NCI-H2196 (cell line): Measurements from ENCODE around the gene ZNF618.

Source experiments
- DNase-seq: peaks from one replicate; lab custom pipeline; 2025; ENCODE audit not compliant: unreplicated experiment; lab: John Stamatoyannopoulos, UW

ZNF618 gene

DNA sequence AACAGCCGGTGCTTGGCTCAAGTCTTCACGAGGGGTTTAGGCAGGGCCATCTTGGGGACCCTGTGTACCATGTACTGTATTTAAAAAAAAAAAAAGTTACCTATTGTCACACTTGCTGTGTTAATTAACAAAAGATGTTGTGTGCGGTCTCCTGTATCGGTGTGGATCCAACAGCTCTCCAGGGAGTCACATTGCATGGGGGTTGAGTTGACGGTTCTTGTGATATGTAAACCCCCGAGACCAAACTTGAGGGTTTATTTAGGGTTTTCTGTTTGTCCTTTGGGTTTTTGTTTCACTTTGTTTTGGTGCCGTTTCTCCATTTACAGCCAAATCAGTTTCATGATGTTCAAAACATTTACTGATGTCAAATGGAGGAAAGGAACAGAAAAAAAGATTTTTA, 179.8 kb downstream of the ZNF618 start:
- DNase-seq, result no peak

DNA sequence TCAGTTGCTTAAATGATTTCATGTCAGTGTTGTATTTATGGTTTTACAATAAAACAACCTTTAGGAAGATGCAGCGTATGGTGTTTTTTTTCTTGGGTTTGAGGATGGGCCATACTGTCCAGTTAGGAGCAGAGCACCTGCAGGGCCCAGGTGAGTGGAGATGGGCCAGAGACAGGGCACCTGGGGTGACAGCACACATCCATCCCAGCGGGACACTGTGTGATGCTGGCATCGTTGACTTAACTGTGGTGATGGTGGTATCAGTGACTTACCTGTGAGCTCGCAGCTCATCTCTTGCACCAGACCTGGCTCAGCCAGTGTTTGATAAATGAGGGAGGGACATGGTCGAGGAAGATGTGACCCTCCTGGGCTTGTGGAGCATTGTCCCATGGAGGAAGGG, 180.4 kb downstream of the ZNF618 start:
- no peak for DNase-seq

- no peak for DNase-seq
These were observed 181.2 kb downstream of the ZNF618 start for GRCh38 chr9:114057161-114057885.

DNA sequence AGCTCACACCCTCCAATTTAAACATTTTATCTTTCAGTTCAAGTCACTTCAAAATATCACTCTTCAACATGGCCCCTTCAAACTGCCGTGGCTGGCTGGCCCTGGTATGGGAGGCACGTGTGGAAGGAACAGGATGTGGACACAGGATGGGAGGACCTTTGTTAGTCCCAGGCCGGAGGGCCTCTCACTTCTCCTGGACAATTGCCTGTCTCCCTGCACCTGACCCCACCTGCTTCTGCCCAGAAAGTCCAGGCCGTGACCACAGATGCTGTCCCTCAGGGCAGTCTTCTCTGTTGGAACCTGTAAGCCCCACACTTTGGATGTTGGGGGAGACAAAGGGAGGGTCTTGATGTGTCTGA, 182.6 kb downstream of the ZNF618 start:
- DNase-seq, result no peak

- DNase-seq, result no peak
These were observed 183.1 kb downstream of the ZNF618 start for GRCh38 chr9:114059047-114059803.

DNA sequence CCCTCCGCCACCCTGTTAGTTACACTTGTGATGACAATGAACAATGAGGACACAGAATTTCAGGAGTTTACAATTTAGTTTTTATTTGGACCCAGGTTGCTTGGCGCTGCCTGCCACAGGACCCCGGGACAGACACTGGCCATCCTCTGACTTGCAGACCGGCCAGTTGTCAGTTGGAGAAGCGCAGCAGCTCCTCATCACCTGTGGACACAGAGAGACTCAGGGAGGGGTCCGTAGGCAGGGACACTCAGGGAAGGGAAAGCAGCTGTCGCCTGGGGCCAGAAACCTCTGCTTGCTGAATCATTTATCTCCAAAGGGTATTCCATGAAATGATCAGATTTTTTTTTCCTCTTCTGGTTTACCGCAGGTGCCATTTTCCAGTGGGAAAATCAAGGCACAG, 184.0 kb downstream of the ZNF618 start:
- no peak for DNase-seq

DNA sequence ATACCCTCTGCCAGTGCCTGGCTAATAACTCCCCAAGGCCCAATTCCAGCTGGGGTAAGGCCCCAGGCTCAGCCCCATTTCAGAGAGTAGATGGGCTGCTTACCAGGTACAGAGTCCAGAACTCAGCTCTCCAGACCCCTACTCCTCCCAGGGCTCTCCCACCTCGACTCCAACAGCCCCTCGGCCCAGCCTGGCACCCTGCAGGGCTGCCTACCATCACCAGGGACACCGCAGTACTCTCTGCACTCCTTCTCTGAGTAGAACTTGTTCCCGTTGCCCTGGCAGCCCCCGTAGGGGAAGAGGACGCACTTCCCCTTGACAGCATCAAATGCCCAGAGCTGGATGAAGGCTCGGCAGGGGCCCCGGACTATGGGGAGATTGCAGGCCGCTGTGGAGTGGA, 184.6 kb downstream of the ZNF618 start:
- no peak for DNase-seq

DNA sequence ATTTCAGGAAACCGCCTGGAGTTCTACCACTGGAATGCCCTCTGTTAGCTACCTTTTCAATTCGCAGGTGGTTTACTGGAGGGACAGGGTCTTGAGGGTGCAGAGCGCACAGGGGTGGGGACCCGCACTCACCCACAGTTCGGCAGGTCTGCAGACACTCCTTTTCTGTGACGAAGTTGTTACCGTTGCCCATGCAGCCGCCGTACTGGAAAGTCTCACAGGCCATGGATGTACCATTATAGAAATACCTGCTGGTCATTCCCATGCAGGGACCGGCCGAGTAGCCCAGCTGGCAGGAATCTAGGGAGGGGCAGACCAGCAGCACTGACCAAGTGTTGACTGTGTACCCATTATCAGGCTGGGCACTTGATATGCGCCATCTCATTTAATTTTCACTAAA, 185.2 kb downstream of the ZNF618 start:
- no peak for DNase-seq

DNA sequence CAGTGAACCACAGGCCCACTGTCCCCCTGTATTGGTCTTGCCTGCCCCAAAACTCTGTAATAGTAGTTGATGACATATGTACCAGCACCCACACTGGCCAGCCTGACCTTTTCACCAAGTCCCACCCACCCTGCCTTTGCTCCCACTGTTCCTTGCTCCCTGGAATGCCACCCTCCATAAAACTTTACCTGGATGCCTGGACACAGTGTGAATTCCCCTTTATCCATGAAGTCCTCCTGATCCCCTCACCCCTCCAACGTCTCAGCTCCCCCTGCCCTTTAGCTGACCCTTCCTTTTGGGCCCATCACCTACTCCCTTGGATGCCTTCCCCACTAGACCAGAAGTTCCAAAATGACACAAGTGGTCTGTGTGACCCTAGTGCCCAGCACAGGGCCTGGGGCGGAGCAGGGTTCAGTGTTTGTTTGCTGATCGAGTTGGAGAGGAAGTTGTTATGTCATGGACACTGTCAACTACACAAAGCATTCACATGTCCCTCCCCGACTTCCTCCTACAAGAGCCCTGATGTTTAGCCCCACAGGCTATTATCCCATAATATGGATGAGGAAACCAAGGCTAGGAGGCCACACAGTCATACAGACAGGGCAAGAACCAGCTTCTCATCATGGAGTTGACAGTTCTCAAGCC, 185.8 kb downstream of the ZNF618 start:
- no peak for DNase-seq

DNA sequence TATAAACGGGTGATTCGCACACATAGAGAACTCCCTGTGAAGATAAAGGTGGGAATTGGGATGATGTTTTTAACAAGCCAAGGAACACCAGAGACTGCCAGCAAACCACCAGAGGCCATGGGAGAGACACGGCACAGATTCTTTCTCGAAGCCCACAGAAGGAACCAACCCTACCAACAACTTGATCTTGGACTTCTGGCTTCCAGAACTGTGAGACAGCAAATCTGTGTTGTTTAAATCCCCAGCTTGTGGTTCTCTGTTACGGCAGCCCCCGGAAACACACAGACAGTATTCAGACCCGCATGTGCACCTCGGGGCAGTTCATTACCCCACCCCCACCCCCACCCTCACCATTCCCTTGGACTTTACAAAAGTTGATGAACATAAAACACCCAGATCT, 189.2 kb downstream of the ZNF618 start:
- DNase-seq, result no peak

GRCh38 chr9:114069476-114070187, 193.5 kb downstream of the ZNF618 start:
- no peak for DNase-seq

DNA sequence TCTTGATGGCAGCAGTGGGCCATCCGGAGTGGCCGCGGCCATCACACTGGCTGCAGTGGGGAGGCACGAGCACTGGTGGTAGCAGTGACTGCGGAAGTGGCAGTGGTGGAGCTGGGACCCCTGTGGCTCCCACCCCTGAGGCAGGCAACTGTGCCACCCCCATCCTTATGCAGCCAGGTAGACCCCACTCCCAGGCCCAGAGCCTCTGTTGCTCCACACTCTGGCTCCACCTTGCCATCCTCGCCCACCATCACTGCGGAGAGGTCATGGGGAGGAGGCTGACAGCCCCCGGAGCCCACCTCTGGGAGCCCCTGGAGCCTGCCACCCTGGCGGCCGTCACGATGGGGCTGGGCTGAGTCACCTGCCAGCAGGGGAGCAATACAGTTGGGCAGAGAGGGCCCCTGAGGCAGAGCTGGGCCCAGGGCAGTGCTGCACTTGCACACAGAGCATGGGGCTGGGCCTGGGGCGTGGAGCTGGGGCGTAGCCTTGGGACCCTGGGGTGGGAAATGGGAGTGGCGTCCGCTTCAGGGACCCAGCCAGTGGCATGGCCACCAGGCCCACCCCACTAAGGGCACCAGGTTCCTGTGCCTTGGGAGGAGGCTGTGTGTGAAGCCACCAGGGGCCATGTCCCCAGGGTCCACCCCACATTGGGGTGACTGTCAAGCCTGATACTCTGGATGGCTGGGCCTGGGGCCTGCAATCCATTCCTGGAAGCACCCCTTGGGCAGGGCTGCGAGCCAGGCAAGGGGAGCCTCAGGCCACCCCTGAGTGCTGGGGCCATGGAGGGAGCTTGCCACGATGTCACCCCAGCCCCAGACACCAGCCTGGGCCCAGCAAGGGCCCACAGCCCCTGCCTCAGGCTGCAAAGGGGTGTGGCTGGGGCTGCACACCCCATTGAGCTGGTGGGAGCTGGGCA, 194.3 kb downstream of the ZNF618 start:
- no peak for DNase-seq

DNA sequence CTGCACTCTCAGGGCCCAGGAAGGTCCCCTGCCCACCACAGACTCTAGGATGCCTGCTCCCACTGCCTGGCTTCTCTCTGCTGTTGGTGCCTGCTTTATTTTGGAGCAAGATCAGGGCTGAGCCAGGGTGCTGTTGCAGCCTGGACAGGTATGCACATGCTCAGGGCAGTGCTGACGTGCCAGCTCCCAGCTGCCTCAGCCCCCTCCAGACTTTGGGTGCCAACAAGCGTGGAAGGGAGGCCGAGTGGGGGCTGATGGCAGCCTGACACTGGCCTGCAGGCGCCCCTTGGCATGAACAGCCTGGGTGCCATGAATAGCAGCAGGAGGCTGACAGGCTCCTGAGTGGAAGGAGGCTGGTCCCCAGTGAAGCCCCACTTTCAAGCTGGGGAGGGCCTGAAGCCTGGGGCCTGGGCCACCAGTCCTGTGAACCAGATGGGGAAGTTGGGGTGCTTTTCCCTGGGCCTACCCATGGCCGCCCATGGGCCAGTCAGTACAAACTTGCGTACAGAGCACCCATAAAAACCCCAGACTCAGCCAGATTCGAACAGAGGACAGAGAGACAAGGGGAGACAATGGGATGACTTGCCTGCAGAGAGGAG, 195.2 kb downstream of the ZNF618 start:
- no peak for DNase-seq

DNA sequence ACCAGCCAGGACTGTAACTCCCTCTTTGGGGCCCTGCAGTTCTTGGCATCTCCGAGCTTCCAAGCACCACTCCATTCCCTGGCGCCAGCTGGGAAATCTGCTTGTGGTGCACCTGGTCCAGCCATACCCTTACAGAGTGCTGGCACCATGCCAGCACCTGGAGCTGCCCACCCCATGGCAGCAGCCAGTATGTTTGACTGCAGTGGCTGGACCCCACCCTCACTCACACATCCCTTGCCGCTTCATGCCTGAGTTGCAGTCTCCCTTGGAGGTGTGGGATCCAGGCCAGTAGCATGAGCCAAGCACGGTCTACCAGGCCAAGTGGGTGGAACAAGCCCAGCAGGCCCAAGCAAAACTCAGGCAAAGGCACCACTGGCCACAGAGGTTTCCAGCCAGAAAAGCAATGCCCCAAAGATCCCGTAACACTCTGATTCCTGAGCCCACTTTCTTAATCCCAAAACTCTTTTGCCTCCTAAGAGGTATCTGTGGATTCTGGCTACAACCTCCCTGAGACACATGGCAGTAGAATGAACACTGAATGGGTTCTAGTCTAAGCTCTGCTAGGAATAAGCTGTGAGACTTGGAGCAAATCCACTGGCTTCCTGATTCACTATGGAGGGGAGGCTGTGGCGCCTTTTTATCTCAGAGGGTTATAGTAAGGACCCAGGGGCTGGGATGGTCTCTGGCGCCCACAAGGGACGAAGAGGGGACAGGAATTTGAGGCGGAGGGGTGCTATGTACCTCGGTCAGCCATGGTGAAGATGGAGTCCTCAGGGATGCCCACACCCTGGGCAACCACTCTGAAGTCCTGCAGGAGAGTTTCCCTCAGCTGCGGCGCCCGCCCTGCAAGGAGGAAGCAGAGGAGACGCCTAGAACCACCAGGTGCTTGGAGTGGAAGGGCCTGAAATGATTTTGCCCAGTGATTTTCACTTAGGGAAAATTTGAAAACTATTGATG, 196.4 kb downstream of the ZNF618 start:
- no peak for DNase-seq

- DNase-seq, result no peak
These were observed 199.5 kb downstream of the ZNF618 start for GRCh38 chr9:114075602-114076001.

DNA sequence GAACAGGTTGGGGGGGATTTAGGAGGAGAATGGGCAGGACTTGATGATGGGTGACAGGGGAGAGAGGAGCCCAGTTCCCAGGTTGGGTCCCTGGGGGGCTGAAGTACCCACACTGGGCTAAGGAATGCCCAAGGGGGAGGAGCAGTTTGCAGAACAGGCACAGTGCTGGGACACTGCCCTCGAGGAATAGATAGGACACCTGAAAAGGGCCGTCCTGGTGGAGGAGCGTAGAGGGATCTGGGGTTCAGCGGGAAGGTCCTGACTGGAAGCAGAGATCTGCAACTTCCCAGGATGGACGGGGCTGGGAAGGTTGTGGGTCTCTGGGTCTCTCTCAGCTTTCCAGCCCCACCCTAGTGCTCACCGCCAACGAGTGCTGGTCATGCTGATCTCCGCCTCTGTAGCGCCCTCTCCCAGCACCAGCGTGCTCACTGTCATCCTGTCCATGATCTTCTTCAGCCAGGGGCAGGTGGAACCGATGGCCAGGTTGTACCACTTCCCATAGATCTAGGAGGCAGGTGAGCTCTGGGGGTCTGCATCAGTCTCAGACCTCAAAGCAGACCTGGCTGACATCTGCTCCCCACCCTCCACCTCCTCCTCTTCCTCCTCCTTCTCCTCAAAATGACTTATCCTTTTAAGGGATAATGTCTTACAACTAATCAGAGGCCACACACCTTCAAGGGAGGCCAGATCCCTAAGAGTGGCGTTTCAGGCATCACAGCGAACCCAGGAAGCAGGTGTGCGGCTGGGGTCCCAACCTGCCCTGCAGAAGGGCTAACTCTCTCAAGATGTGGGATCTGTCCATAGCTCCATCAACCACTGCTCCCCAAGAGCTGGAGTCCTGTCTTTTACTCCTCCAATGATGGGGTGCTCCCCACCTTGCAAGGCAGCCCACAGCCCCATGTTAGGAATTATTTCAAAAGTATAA, 200.4 kb downstream of the ZNF618 start:
- DNase-seq, result no peak

- no peak for DNase-seq
These were observed 201.2 kb downstream of the ZNF618 start for GRCh38 chr9:114077162-114077837.
